HEK293 (cell line): ENCODE data around the gene NXPH2.
"Not testable (repeated sequence)": the region's sequence is repeated elsewhere in the genome, so short reads cannot be mapped to it uniquely, and the experiment has no call there.

Experiments
- CTCF ChIA-PET: fragments of 350-600 bp; formaldehyde crosslinking; extraction: SDS; loops from one replicate; lab custom pipeline; 2021; ENCODE audit warnings: antibody characterized with exemption; lab: Yijun Ruan, JAX
- POLR2A ChIA-PET: fragments of 300-600 bp; formaldehyde crosslinking; extraction: SDS; loops from one replicate; lab custom pipeline; 2020; ENCODE audit warnings: antibody characterized with exemption, inconsistent platforms; lab: Yijun Ruan, JAX
- H3K27ac ChIP-seq: fragments of 200-500 bp; sonication (Bioruptor generic); 2 replicates; pipeline ENCODE4 v1.5.1; 2014; ENCODE audit warnings: low read depth, low read length, control low read depth, inconsistent platforms; ENCODE audit errors: extremely low read depth
- H3K36me3 ChIP-seq, 2 experiments: fragments of 200-500 bp in 1 of 2; sonication (Bioruptor generic) in 1 of 2; 1 replicate in 1 of 2; 2 replicates in 1 of 2; pipeline ENCODE4 v1.5.1; 2014 to 2017; ENCODE audit warnings: inconsistent platforms in 2 of 2, low read length in 2 of 2; ENCODE audit not compliant: control insufficient read depth in 2 of 2, insufficient read depth in 1 of 2
- H3K4me1 ChIP-seq: fragments of 200-500 bp; sonication (Bioruptor generic); 2 replicates; pipeline ENCODE4 v1.5.1; 2014; ENCODE audit warnings: mild to moderate bottlenecking, low read length, inconsistent platforms; ENCODE audit not compliant: control insufficient read depth, insufficient read depth
- H3K4me3 ChIP-seq: 2 replicates; pipeline ENCODE4 v1.5.1; 2011; ENCODE audit warnings: low read depth, mild to moderate bottlenecking, control low read depth, low read length, moderate library complexity
- H3K9me3 ChIP-seq: fragments of 200-500 bp; sonication (Bioruptor generic); 2 replicates; pipeline ENCODE4 v1.5.1; 2014; ENCODE audit warnings: low read depth, low read length, inconsistent platforms; ENCODE audit not compliant: control insufficient read depth, insufficient read depth
- PRDM1 ChIP-seq: fragments of 450-650 bp; formaldehyde crosslinking; IDR thresholded peaks from 2 replicates; pipeline ENCODE4; 2016; ENCODE audit warnings: missing biosample characterization, missing genetic modification characterization
- SETDB1 ChIP-seq: IDR thresholded peaks from one replicate; pipeline ENCODE4 v1.6.1; 2017; ENCODE audit warnings: mild to moderate bottlenecking, low read length, moderate library complexity, mixed read lengths; ENCODE audit not compliant: insufficient read length
- ZBTB1 ChIP-seq: fragments of 450-650 bp; formaldehyde crosslinking; IDR thresholded peaks from 2 replicates; pipeline ENCODE4 v1.5.1; 2016; ENCODE audit warnings: missing biosample characterization, missing genetic modification characterization
- ZBTB20 ChIP-seq: fragments of 450-650 bp; formaldehyde crosslinking; IDR thresholded peaks from 2 replicates; pipeline ENCODE4 v1.5.1; 2016; ENCODE audit warnings: missing biosample characterization, missing genetic modification characterization
- ZNF16 ChIP-seq: fragments of 450-650 bp; formaldehyde crosslinking; IDR thresholded peaks from 2 replicates; pipeline ENCODE4 v1.5.1; 2016; ENCODE audit warnings: low read depth, missing biosample characterization, missing genetic modification characterization
- ZNF184 ChIP-seq: fragments of 450-650 bp; IDR thresholded peaks from 2 replicates; pipeline ENCODE4 v1.5.1; 2018; ENCODE audit warnings: missing biosample characterization, mild to moderate bottlenecking, missing genetic modification characterization
- ZNF266 ChIP-seq: fragments of 450-650 bp; formaldehyde crosslinking; IDR thresholded peaks from 2 replicates; pipeline ENCODE4 v1.5.1; 2016; ENCODE audit warnings: missing biosample characterization, missing genetic modification characterization, low read depth
- ZNF426 ChIP-seq: fragments of 450-650 bp; formaldehyde crosslinking; IDR thresholded peaks from 2 replicates; pipeline ENCODE4 v1.5.1; 2017; ENCODE audit warnings: missing biosample characterization, missing genetic modification characterization, mild to moderate bottlenecking, inconsistent platforms, moderate library complexity
- ZNF514 ChIP-seq: fragments of 450-650 bp; formaldehyde crosslinking; IDR thresholded peaks from 2 replicates; pipeline ENCODE4 v1.5.1; 2016; ENCODE audit warnings: missing biosample characterization, missing genetic modification characterization
- ZNF580 ChIP-seq: fragments of 450-650 bp; formaldehyde crosslinking; IDR thresholded peaks from 2 replicates; pipeline ENCODE4 v1.5.1; 2016; ENCODE audit warnings: missing biosample characterization, missing genetic modification characterization
- ZNF585B ChIP-seq: fragments of 450-650 bp; formaldehyde crosslinking; IDR thresholded peaks from 2 replicates; pipeline ENCODE4 v1.5.1; 2016; ENCODE audit warnings: missing biosample characterization, missing genetic modification characterization
- ZNF670 ChIP-seq: fragments of 450-650 bp; formaldehyde crosslinking; IDR thresholded peaks from 2 replicates; pipeline ENCODE4 v1.5.1; 2016; ENCODE audit warnings: missing biosample characterization, missing genetic modification characterization, low read depth
- ZNF830 ChIP-seq: fragments of 450-650 bp; IDR thresholded peaks from 2 replicates; pipeline ENCODE4 v1.5.0; 2018; ENCODE audit warnings: missing biosample characterization, missing genetic modification characterization, low read depth, mild to moderate bottlenecking, moderate library complexity
- ZSCAN5A ChIP-seq: fragments of 450-650 bp; formaldehyde crosslinking; IDR thresholded peaks from 2 replicates; pipeline ENCODE4 v1.5.1; 2016; ENCODE audit warnings: missing biosample characterization, missing genetic modification characterization

Gene NXPH2

GRCh38 chr2:138648606-138649005 is 131.6 kb downstream of the NXPH2 start:
- Histone ChIP-seq H3K4me1 (no peaks in the 10 kb centered on the region), H3K36me3 (no peaks in the 10 kb centered on the region), H3K4me3 (no peak overlapping the region), H3K27ac (no peak overlapping the region), H3K9me3 (no peaks in the 10 kb centered on the region)
- TF ChIP-seq ZNF585B (no peak), ZNF830 (tag by site-specific recombination) (no peak), ZNF426 (tag by site-specific recombination) (no peak)
- POLR2A ChIA-PET: no interaction called here
- CTCF ChIA-PET: interaction anchor here (0.6 to 1.0 kb wide), 3 partner anchors 621 to 782 kb away, joined by 3 to 4 read pairs (median 3); no protein-coding TSS in a partner anchor

GRCh38 chr2:138644776-138645175 is 135.4 kb downstream of the NXPH2 start:
- TF ChIP-seq SETDB1 (peak; percentile 45), ZSCAN5A (0 out of 2 replicates have a peak, but pooled peaks have one; percentile 31), PRDM1 (tag by site-specific recombination) (0 out of 2 replicates have a peak, but pooled peaks have one; percentile 21)
- POLR2A ChIA-PET, H3K9me3 ChIP-seq, H3K4me3 ChIP-seq, H3K4me1 ChIP-seq, H3K27ac ChIP-seq, CTCF ChIA-PET, H3K36me3 ChIP-seq: not testable (repeated sequence)

GRCh38 chr2:138640921-138641676 is 139.1 kb downstream of the NXPH2 start:
- ChIA-PET CTCF (no interaction called here), POLR2A (no interaction called here)
- no peak for TF ChIP-seq ZNF16 (tag by site-specific recombination)
- TF ChIP-seq ZNF580: no peak
- no peak for TF ChIP-seq ZBTB1
- TF ChIP-seq ZNF514 (tag by site-specific recombination): no peak
- no peak for TF ChIP-seq ZNF266 (tag by site-specific recombination)
- no peak for TF ChIP-seq ZNF670 (tag by site-specific recombination)
- H3K9me3 ChIP-seq: no peaks in the 10 kb centered on the region
- no peaks in the 10 kb centered on the region for H3K36me3 ChIP-seq
- no peak overlapping the region for H3K27ac ChIP-seq
- H3K4me1 ChIP-seq: no peaks in the 10 kb centered on the region
- no peak overlapping the region for H3K4me3 ChIP-seq

- H3K9me3 ChIP-seq: no peaks in the 10 kb centered on the region
- H3K27ac ChIP-seq: no peak overlapping the region
- no peaks in the 10 kb centered on the region for H3K36me3 ChIP-seq
- POLR2A ChIA-PET: no interaction called here
- no peak overlapping the region for H3K4me3 ChIP-seq
- TF ChIP-seq ZNF184 (tag by site-specific recombination) (no peak), ZBTB20 (tag by site-specific recombination) (peak; percentile 32; the same call in 1 of the 2 replicates)
- H3K4me1 ChIP-seq: no peaks in the 10 kb centered on the region
- CTCF ChIA-PET: interaction anchor here (0.7 kb wide), 1 partner anchor 326 kb away, joined by 3 read pairs; no protein-coding TSS in a partner anchor
Measured at GRCh38 chr2:138637686-138638085, 142.5 kb downstream of the NXPH2 start.
